PC-9 (cell line): ENCODE measurements around the gene VAV2. TPM values are rescaled to one million over a fixed set of nuclear protein-coding genes. Genes with fewer than 3 reads are reported as not detected.

ENCODE experiments used
- BruUV-seq: library from RNA; stranded (reverse); fragments of 400-500 nt; replicated peaks from 2 replicates; lab custom pipeline; 2021; lab: Mats Ljungman, UMichigan
- CTCF ChIA-PET: fragments of 300-600 bp; sonication (Branson Sonifier 250); formaldehyde crosslinking; loops from one replicate; lab custom pipeline; 2022; ENCODE audit warnings: antibody characterized with exemption; lab: Charles Lee
- POLR2A ChIA-PET: fragments of 300-600 bp; sonication (Branson Sonifier 250); formaldehyde crosslinking; loops from one replicate; lab custom pipeline; 2022; ENCODE audit warnings: antibody characterized with exemption; ENCODE audit not compliant: unreplicated experiment; lab: Charles Lee
- DNase-seq, 2 experiments: peaks; one replicate each; pipeline versions ENCODE4 v3.0.0 to v3.0.0-alpha.2; 2015 to 2022; ENCODE audit warnings: mixed read lengths in 1 of 2
- H2AFZ ChIP-seq: fragments of 200-600 bp; sonication (generic); 2 replicates; pipeline ENCODE4 v1.8.1; 2017; ENCODE audit warnings: antibody characterized with exemption
- H3F3A ChIP-seq: fragments of 200-600 bp; sonication (generic); 2 replicates; pipeline ENCODE4 v1.8.1; 2017; ENCODE audit warnings: antibody characterized with exemption, mild to moderate bottlenecking, low read depth; ENCODE audit not compliant: insufficient read depth
- H3K27ac ChIP-seq: fragments of 200-600 bp; sonication (generic); 2 replicates; pipeline ENCODE4 v1.6.1; 2016; ENCODE audit warnings: mixed run types
- H3K27me3 ChIP-seq: fragments of 200-600 bp; sonication (generic); 2 replicates; pipeline ENCODE4 v1.6.1; 2016; ENCODE audit warnings: low read depth, mixed run types; ENCODE audit not compliant: insufficient read depth
- H3K36me3 ChIP-seq: fragments of 200-600 bp; sonication (generic); 2 replicates; pipeline ENCODE4 v1.6.1; 2016; ENCODE audit warnings: low read depth, mixed run types
- H3K4me1 ChIP-seq: fragments of 200-600 bp; sonication (generic); replicated peaks from 2 replicates; pipeline ENCODE4 v1.6.1; 2016; ENCODE audit warnings: mixed run types; ENCODE audit not compliant: insufficient read depth
- H3K4me2 ChIP-seq: fragments of 200-600 bp; sonication (generic); 2 replicates; pipeline ENCODE4 v1.6.1; 2017; ENCODE audit warnings: mixed run types
- H3K4me3 ChIP-seq: fragments of 200-600 bp; sonication (generic); 2 replicates; pipeline ENCODE4 v1.6.1; 2016; ENCODE audit warnings: mixed run types
- H3K79me2 ChIP-seq: fragments of 200-600 bp; sonication (generic); 2 replicates; pipeline ENCODE4 v1.6.1; 2017; ENCODE audit warnings: low read depth, mixed run types
- H3K9me2 ChIP-seq: fragments of 200-600 bp; sonication (generic); 2 replicates; pipeline ENCODE4 v1.8.1; 2017; ENCODE audit warnings: mild to moderate bottlenecking; ENCODE audit not compliant: insufficient read depth
- H3K9me3 ChIP-seq: fragments of 200-600 bp; sonication (generic); 2 replicates; pipeline ENCODE4 v1.8.1; 2016; ENCODE audit warnings: low read depth; ENCODE audit not compliant: insufficient read depth
- H4K20me1 ChIP-seq: fragments of 200-600 bp; sonication (generic); 2 replicates; pipeline ENCODE4 v1.8.1; 2017; ENCODE audit not compliant: insufficient read depth
- CTCF ChIP-seq: fragments of 200-600 bp; sonication (generic); conservative IDR thresholded peaks from 2 replicates; pipeline ENCODE4 v1.6.1; 2017; ENCODE audit warnings: mixed run types, antibody characterized with exemption, mild to moderate bottlenecking, moderate library complexity
- EZH2 ChIP-seq: fragments of 200-600 bp; sonication (generic); IDR thresholded peaks from 2 replicates; pipeline ENCODE4 v1.8.0; 2017; ENCODE audit warnings: antibody characterized with exemption, low read depth
- intact Hi-C: fragments of 100-400 bp; cut with micrococcal nuclease; formaldehyde crosslinking; loops from one replicate; pipeline ENCODE4 v1.10.0; 2022; ENCODE audit not compliant: unreplicated experiment
- total RNA-seq: library from RNA; stranded (reverse); gene quantifications from 2 replicates; pipeline ENCODE4 v1.2.3, GENCODE V29; 2021

The VAV2 gene
- total RNA-seq, 1 experiment from 2014 or later, result 36.5 TPM

GRCh38 chr9:133793471-133793870 lies 198.7 kb downstream of the VAV2 start:
- H3K9me3 ChIP-seq, result no peaks in the 10 kb centered on the region
- ChIA-PET POLR2A (interaction anchor here (0.5 to 0.8 kb wide), 2 partner anchors 79 to 196 kb away, joined by 3 to 12 read pairs; no protein-coding TSS in a partner anchor), CTCF (interaction anchor here (1.3 to 1.8 kb wide), 2 partner anchors 200 to 201 kb away, joined by 4 read pairs; no protein-coding TSS in a partner anchor)
- H2AFZ ChIP-seq, result no peak overlapping the region
- no peaks in the 10 kb centered on the region for H3K79me2 ChIP-seq
- H3K36me3 ChIP-seq, result no peaks in the 10 kb centered on the region
- no peak overlapping the region for H3K27ac ChIP-seq
- H3K4me3 ChIP-seq, result no peak overlapping the region
- H3F3A ChIP-seq, result peaks cover 4% of the 10 kb centered on the region; the same call in 1 of the 2 replicates
- no peaks in the 10 kb centered on the region for H4K20me1 ChIP-seq
- H3K27me3 ChIP-seq, result no peaks in the 10 kb centered on the region
- intact Hi-C loops, result loop anchor here (1.0 kb wide), 2 partner anchors 81 to 201 kb away; no protein-coding TSS in a partner anchor
- no peak overlapping the region for H3K4me2 ChIP-seq
- TF ChIP-seq EZH2 (no peak), CTCF (no peak)
- no peaks in the 10 kb centered on the region for H3K9me2 ChIP-seq
- H3K4me1 ChIP-seq, result no peaks in the 10 kb centered on the region
- BruUV-seq, result no TSS peak
- no peak for DNase-seq

DNA sequence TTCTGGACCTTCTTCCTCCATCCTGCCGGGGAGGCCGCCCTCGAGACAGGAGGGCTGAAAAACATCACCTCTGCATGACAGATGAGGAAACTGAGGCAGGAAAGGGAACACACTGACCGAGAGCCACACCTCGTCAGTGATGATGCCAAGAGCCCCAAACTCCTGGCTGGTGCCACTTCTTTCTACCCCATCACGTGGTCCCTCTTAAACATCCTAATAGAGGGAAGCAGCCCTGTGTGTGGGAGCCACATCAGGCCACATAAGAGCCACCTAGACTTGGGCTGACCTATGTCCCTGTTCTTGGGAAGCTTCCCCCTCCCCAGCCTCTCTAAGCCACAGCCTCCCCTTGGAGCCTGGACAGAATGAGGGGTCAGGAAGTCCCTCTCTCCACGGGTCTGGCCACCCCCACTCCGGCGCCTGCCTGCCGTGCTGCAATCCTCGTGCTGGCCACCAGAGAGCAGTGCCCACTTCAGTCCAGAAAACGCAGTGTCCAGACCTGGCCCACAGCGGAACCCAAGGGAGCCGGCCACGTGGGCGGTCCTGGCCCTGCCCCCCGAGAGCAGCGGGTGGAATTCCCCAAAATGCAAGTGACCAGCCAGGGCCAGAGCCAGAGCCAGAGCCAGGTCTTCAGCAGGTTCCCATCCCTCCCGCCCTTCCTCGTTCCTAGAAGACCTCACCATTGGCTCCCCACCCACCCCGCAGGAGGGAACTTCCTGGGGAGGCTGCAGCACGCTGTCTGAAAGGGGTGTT lies 199.2 kb downstream of the VAV2 start:
- no peak for TF ChIP-seq EZH2
- peak; percentile 95 for TF ChIP-seq CTCF
- ChIA-PET POLR2A (interaction anchor here (0.8 kb wide), 1 partner anchor 79 kb away, joined by 12 read pairs; no protein-coding TSS in a partner anchor), CTCF (interaction anchor here (0.6 to 1.8 kb wide), 3 partner anchors 78 to 202 kb away, joined by 3 to 4 read pairs (median 4); no protein-coding TSS in a partner anchor)
- Histone ChIP-seq H3K4me2 (no peak overlapping the region), H3K9me3 (no peaks in the 10 kb centered on the region), H3F3A (peaks cover 4% of the 10 kb centered on the region; the same call in 1 of the 2 replicates), H3K9me2 (no peaks in the 10 kb centered on the region), H3K4me1 (no peaks in the 10 kb centered on the region), H3K4me3 (no peak overlapping the region), H3K27me3 (no peaks in the 10 kb centered on the region), H4K20me1 (no peaks in the 10 kb centered on the region), H3K36me3 (no peaks in the 10 kb centered on the region), H3K27ac (no peak overlapping the region), H2AFZ (no peak overlapping the region), H3K79me2 (no peaks in the 10 kb centered on the region)
- intact Hi-C loops, result loop anchor here (1.0 kb wide), 2 partner anchors 81 to 201 kb away; no protein-coding TSS in a partner anchor
- no TSS peak for BruUV-seq
- DNase-seq, result peak; percentile 36 to 74

DNA sequence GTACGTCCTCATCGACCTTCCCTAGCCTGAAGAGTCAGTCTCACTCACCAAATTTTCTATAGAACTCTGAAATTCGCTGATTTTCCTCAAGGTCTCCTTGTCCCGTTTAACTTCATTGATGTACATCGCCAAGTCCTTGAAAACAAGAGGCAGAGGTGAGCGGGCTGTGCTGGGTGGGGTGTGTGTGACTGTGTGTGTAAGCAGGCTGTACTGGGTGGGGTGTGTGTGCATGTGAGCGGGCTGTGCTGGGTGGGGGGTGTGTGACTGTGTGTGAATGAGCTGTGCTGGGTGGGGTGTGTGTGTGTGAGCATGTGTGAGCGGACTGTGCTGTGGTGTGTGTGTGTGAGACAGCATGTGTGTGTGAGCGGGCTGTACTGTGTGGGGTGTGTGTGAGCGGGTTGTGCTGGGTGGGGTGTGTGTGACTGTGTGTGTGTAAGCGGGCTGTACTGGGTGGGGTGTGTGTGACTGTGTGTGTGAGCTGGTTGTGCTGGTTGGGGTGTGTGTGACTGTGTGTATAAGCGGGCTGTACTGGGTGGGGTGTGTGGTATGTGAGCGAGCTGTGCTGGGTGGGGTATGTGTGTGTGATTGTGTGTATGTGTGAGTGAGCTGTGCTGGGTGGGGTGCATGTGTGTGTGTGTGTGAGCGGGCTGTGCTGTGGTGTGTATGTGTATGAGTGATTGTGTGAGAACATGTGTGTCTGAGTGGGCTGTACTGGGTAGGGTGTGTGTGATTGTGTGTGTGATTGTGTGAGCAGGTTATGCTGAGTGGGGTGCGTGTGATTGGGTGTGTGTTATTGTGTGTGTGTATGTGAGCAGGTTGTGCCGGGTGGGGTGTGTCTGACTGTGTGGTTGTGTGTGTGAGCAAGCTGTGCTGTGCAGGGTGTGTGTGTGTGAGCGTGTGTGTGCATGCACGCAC lies 200.1 kb downstream of the VAV2 start:
- BruUV-seq, result no TSS peak
- Histone ChIP-seq H3K9me2 (no peaks in the 10 kb centered on the region), H3K79me2 (no peaks in the 10 kb centered on the region), H3K36me3 (no peaks in the 10 kb centered on the region), H3K27me3 (no peaks in the 10 kb centered on the region), H3K4me2 (no peak overlapping the region), H3K4me1 (no peaks in the 10 kb centered on the region), H3F3A (peaks cover 4% of the 10 kb centered on the region; the same call in 1 of the 2 replicates), H3K27ac (no peak overlapping the region), H3K9me3 (no peaks in the 10 kb centered on the region), H2AFZ (no peak overlapping the region), H4K20me1 (no peaks in the 10 kb centered on the region), H3K4me3 (no peak overlapping the region)
- ChIA-PET POLR2A (no interaction called here), CTCF (interaction anchor here (0.6 to 1.8 kb wide), 3 partner anchors 77 to 203 kb away, joined by 3 to 4 read pairs (median 4); no protein-coding TSS in a partner anchor)
- no peak for DNase-seq
- intact Hi-C loops, result no loop called here
- TF ChIP-seq EZH2 (no peak), CTCF (no peak)
